ENCODE measurements around the gene C9orf50.

Gene C9orf50

DNA sequence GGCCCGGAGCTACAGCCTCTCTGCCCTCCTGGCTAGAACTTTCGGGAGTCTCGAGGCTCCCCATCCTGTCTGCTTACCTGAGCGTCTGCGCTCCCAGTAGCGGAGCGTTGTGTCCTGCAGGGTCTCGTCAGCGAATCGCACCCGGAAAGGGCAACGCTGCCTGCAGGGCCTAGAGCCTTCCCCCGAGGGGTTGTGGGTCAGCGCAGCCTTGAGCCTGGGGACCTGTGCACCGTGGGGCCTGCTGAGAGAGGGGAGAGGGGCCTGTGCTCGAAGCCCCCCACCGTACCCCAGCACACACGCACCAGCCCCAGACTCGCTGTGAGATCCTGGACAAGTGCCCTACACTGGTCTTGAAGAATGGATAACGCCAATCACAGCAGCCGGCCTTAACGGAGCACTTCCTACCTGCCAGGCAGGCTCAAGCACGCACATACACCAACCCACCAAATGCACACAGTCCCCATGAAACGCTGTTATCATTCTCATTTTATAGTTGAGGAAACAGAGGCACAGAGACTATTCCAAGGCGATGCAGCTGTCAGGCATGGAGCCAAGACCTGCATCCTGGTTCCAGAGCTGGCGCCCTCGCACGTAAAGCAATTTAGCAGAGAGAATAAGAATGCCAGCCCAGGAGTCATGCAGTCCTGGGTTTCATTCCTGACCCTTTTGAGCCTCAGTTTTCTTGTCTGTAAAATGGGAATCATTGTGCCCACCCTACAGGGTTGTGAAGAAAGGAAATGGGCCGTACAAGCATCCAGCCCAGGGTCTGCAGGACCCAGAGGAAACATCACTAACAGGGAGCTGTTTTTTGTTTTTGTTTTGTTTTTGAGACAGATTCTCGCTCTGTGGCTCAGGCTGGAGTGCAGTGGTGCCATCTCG, 5.3 kb downstream of the C9orf50 start:
- Mint-ChIP-seq H3K27ac (no peak overlapping the region), H3K36me3 (no peaks in the 10 kb centered on the region), H3K4me3 (no peak overlapping the region), H3K9me3 (no peaks in the 10 kb centered on the region), H3K27me3 (peaks cover 10% of the 10 kb centered on the region), H3K4me1 (peaks cover 5% of the 10 kb centered on the region)
- DNase-seq (ENCODE audit: low spot score in 2 of 2) = no peak
- no peak for ATAC-seq (ENCODE audit: low read depth)

DNA sequence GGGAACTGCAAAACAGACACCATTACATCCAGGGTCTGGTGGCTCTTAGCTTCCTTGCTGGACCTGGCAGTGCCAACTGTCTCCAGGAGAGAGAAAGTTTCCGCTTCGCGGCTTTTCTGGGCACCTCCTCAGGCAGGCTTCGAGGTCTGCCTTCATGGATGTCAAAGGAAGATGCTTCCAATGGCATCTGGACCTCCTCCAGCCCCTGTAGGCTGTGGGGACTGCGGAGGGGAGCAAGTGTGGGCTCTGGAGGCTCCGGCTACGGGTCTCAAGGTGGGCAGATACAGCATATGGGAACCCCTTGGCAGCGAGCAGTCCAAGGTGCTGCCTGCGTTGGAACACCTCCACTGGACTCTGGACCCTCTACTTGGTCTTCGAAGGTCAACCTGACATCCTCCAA, 6.0 kb downstream of the C9orf50 start:
- H3K27ac Mint-ChIP-seq = no peak overlapping the region
- no peak overlapping the region for H3K4me3 Mint-ChIP-seq
- no peaks in the 10 kb centered on the region for H3K36me3 Mint-ChIP-seq
- no peak for ATAC-seq (ENCODE audit: low read depth)
- H3K27me3 Mint-ChIP-seq = peaks cover 10% of the 10 kb centered on the region
- peaks cover 6% of the 10 kb centered on the region for H3K4me1 Mint-ChIP-seq
- DNase-seq (ENCODE audit: low spot score in 2 of 2) = no peak
- H3K9me3 Mint-ChIP-seq = no peaks in the 10 kb centered on the region

DNA sequence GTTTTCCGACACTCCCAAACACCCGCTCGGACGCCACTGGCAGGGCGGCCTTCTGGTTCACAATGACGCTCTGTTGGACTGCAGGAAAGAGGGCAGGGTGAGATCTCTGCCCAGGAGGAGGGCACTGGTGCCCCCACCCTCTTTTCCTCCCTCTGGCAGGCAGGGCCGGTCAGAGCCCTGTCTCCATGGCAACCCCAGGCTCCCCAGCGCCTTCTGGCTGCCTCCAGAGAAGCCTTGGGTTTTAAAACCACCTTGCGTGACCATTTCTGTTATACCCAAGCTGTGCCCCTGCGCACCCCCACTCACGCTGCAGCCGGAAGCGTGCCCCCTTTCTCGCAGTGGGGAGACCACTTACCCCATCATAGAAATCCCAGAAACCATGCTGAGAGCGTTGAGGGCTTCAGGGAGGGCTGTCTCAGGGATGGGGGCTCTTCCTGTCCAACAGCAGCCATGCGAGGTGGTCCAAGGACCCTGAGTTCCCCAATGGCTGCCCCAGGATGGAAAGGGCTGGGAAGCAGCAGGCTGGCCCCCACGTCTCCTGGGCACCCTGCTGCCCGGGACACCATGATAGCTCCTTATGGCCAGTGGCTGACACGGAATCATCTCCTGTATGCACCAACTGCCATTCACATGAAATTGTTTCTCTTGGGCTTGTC, 7.3 kb downstream of the C9orf50 start:
- Mint-ChIP-seq H3K27ac (no peak overlapping the region), H3K4me1 (peaks cover 11% of the 10 kb centered on the region), H3K36me3 (no peaks in the 10 kb centered on the region), H3K4me3 (no peak overlapping the region), H3K27me3 (peaks cover 3% of the 10 kb centered on the region), H3K9me3 (no peaks in the 10 kb centered on the region)
- DNase-seq (ENCODE audit: low spot score in 2 of 2) (no peak), ATAC-seq (ENCODE audit: low read depth) (no peak)

DNA sequence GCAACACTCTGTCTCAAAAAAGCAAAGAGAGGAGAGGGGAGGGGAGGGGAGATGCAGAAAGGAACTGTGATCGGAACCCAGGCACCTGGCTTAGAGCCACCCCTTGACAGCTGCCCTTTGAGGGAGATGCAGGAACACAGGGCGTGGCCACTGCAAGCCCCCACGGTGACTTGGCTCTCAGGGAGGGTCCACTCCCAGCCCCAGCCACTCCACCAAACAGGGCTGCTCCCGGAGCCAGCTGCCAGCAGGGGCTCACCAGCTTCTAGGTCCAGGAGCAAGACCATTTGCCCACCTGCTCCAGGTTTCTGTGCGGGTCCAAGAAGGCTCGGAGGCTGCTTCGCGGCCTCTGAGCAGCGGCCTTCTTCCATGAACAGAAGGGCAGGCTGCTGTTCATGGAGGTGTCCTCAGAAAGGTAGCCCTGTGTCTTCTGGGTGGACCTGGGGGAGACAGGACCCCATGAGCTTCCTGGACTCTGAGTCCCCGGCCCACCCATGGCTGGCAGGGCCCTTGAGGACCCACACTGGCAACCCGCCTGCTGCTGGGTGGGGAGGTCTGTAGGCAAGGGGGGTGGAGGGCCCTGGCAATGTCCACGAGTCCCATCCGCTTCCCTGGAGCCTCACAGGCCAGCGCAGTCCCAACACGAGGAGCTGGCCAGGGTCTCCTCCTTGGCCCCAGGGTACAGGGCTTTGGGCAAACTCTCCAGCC, 7.9 kb downstream of the C9orf50 start:
- DNase-seq (ENCODE audit: low spot score in 2 of 2) = no peak
- Mint-ChIP-seq H3K36me3 (no peaks in the 10 kb centered on the region), H3K27ac (no peak overlapping the region), H3K27me3 (no peaks in the 10 kb centered on the region), H3K4me1 (peaks cover 12% of the 10 kb centered on the region), H3K4me3 (no peak overlapping the region), H3K9me3 (no peaks in the 10 kb centered on the region)
- ATAC-seq (ENCODE audit: low read depth) = no peak

DNA sequence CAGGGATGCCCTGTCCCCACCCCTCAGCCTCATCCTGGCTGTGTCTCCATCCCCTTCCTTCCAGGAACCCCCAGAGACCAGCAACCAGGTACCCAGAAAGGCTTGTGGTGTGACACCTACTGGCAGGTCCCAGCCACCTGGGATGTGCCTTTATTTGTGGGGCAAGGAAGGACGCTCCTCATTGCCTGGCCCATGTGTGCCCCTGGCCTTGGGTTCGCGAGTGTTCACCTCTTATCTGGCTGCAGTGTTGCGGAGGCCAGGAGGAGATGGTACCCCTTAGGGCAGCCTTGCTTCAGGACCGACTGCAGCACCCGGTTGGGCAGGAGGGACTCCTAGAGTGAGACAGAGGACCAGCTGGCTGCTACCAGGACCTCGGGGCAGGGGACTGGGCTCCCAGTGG, 8.8 kb downstream of the C9orf50 start:
- no peak overlapping the region for H3K27ac Mint-ChIP-seq
- H3K4me1 Mint-ChIP-seq = peaks cover 18% of the 10 kb centered on the region
- no peak overlapping the region for H3K4me3 Mint-ChIP-seq
- H3K9me3 Mint-ChIP-seq = no peaks in the 10 kb centered on the region
- ATAC-seq (ENCODE audit: low read depth) (no peak), DNase-seq (ENCODE audit: low spot score in 2 of 2) (no peak)
- no peaks in the 10 kb centered on the region for H3K36me3 Mint-ChIP-seq
- no peaks in the 10 kb centered on the region for H3K27me3 Mint-ChIP-seq

DNA sequence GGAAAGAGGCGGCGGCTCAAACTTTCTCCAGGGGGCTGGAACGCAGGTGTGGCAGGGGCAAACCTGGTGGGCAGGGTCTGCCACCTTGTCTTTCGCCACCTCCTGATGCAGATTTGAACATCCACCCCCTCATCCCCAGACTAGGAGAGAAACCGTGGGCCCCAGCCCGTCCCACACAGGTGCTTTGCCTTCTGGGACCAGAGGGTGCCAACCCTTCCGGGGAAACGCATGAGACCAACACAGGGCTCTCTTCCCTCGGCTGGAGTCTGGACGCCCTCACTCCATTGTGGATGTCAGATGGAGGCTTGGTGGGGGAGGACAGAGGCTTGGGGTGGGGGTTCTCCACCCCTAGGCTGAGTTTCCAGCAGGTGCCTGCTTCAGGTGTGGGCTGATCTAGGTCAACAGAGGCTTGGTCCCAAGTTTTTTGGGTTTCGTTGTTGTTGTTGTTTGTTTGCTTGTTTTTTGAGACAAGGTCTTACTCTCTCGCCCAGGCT, 9.5 kb downstream of the C9orf50 start:
- Mint-ChIP-seq H3K36me3 (no peaks in the 10 kb centered on the region), H3K9me3 (no peaks in the 10 kb centered on the region), H3K27me3 (no peaks in the 10 kb centered on the region), H3K27ac (no peak overlapping the region), H3K4me3 (peak overlapping the region; percentile 83), H3K4me1 (peaks cover 19% of the 10 kb centered on the region)
- ATAC-seq (ENCODE audit: low read depth) = no peak
- no peak for DNase-seq (ENCODE audit: low spot score in 2 of 2)

DNA sequence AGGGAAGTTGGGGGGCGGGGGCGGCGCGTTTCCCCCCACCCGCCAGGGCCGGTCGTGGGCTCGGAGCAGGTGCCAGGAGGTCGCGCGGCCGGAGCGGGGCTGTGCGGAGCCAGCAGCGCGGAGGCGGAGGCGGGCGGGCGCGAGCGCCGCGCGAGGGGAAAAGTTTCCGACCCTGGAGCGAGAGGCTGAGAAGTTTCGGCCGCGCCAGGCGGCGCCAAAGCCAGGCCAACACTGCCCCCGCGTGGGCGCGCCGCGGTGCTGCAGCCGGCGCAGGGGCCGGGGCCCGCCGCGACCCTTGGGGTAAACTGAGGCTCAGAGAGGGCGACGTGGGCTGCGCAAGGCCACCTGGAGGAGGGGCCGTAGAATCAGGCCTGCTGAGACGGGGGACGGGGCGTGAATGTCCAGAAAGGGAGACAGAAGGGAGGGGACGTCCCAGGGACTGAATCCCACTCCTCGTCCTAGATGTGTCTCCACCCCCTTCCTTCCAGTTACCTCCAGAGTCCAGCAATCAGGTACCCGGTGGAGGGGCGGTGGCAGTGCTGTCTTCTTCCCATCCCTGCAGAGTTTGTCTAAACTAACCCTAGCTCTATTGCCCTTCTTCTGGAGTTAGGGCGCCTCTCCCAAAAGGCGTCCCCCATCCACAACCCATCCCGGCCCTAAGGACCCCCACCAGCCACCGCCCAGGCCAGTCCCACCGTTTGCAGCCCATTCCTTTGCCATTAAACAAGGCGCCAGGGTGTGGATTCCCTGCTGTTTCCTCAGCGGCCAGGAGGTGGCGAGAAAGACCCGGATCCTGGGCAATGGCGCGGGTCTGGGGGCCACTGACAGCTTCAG, 10.2 kb downstream of the C9orf50 start:
- Mint-ChIP-seq H3K36me3 (no peaks in the 10 kb centered on the region), H3K27ac (no peak overlapping the region), H3K4me1 (peaks cover 19% of the 10 kb centered on the region), H3K4me3 (peak overlapping the region; percentile 83), H3K9me3 (no peaks in the 10 kb centered on the region), H3K27me3 (no peaks in the 10 kb centered on the region)
- peak; percentile 73 for ATAC-seq (ENCODE audit: low read depth)
- peak; percentile 62 to 77 for DNase-seq (ENCODE audit: low spot score in 2 of 2)

DNA sequence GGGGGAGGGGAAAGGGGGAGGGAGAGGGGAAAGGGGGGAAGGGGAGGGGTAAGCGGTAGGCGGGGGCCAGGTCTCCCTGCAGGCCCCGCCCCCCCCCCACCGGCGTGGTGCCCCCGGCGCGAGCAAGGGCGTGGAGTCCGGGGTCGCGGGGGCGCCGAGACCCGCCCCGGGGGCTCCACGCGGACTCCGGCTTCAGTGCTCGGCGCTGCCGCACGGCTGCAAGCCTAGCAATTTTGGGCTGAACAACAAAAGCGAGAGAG, 10.8 kb downstream of the C9orf50 start:
- DNase-seq (ENCODE audit: low spot score in 2 of 2) (no peak), ATAC-seq (ENCODE audit: low read depth) (no peak)
- H3K36me3 Mint-ChIP-seq = no peaks in the 10 kb centered on the region
- H3K4me1 Mint-ChIP-seq = peaks cover 19% of the 10 kb centered on the region
- peak overlapping the region; percentile 83 for H3K4me3 Mint-ChIP-seq
- no peaks in the 10 kb centered on the region for H3K27me3 Mint-ChIP-seq
- no peaks in the 10 kb centered on the region for H3K9me3 Mint-ChIP-seq
- H3K27ac Mint-ChIP-seq = peak overlapping the region; percentile 31

DNA sequence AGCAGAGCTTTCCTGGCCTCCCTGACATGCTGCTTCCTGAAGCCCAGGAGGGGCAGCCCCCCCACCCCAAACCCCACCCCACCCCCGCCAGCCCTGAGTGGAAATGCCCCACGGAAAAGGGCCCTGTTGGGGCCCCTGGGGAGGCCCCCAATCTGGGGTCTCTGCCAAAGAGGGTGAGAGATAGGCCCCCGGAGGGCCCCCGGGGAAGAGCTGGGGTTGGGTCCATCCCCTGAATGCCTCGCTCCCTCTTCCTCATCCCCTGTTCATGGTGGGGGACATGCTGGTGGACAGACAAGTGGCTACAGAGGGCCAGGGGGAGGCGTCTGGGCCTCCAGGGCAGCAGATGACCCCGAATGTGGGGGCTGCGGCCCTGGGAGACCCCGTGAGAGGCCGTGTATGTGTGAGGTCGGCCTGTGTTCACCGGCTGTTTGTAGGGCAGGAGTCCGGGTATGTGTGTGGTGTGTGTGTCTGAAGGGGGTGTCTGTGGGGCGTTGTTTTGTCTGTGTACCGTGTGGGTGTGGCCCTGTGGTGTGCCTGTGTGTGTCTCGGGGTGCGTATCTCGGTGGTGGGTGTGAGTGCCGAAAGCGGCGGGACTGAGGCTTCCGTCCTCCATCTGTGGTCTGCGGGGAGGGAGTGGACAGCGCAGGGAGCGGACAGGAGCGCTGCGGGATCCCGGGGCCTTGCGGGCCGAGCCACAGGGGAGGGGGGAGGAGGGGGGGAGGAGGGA, 11.3 kb downstream of the C9orf50 start:
- Mint-ChIP-seq H3K27ac (peak overlapping the region; percentile 31), H3K4me1 (peaks cover 21% of the 10 kb centered on the region), H3K36me3 (no peaks in the 10 kb centered on the region), H3K4me3 (peak overlapping the region; percentile 96), H3K27me3 (no peaks in the 10 kb centered on the region), H3K9me3 (no peaks in the 10 kb centered on the region)
- DNase-seq (ENCODE audit: low spot score in 2 of 2) (peak in 1 of 2 donors; percentile 45), ATAC-seq (ENCODE audit: low read depth) (peak; percentile 47)

DNA sequence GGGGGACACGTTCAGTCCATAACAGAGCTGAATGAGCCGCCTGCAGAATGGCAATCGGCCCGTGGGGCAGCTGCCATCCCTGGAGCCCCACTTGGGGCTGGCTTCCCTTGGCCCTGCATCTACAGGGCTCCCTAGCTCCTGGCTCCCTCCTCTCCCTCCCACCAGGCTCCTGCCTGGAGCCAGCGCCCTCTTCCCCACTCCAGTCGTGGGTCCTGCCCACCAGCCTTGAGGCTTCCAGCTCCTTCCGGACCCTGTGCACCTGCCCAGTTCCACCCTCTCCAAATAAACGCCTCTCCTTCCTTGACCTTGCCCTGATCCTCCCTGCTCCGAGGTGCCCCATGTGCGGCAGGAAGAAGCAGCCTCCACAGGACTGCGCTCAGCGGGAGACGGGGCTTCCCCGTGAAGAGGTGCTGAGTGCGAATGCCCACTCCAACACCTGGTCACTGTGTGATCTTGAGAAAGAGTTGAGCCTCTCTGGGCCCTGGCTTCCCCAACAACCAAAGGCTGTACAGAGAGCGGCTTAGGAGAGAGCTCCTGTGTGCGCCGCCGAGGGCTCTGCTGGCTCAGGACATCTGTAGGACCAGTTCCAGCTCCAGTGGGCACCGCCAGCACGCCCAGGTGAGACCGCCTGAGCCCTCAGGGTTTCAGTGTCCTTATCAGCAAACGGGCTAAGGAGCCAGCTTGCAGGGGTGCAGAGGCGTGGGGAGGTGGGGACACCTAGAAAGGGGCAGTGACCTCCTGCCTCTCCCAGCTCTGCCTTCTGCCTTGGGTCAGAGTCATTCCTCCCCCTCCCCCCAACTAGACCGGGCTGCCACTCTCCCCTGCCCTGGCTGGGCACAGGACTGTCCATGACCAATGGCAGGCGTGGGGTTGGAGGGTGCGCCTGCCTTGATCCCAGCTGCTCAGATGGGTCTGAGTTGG, 12.1 kb downstream of the C9orf50 start:
- Mint-ChIP-seq H3K4me1 (peaks cover 22% of the 10 kb centered on the region), H3K36me3 (no peaks in the 10 kb centered on the region), H3K27ac (no peak overlapping the region), H3K9me3 (no peaks in the 10 kb centered on the region), H3K4me3 (peak overlapping the region; percentile 67), H3K27me3 (no peaks in the 10 kb centered on the region)
- DNase-seq (ENCODE audit: low spot score in 2 of 2) (no peak), ATAC-seq (ENCODE audit: low read depth) (no peak)

DNA sequence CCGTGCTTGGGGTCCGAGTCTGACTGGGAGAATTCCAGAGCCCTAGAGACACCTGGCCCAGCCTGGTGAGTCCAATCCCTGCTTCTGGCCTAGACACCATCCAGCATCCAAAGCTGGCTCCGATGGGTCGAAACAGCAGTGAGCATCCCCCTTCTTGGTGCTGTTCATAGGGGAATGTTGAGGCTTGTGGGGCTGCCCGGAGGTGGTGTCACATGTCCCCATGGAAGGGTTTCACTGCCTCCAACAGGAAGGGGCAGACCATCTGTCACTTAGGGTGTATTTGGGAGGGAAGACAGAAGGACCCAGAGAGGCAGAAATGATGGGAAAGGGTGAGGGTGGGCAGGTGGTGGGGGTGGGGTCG, 13.9 kb downstream of the C9orf50 start:
- ATAC-seq (ENCODE audit: low read depth) (no peak), DNase-seq (ENCODE audit: low spot score in 2 of 2) (no peak)
- Mint-ChIP-seq H3K27ac (no peak overlapping the region), H3K27me3 (peaks cover 6% of the 10 kb centered on the region), H3K4me1 (peaks cover 27% of the 10 kb centered on the region), H3K36me3 (no peaks in the 10 kb centered on the region), H3K4me3 (no peak overlapping the region), H3K9me3 (no peaks in the 10 kb centered on the region)

DNA sequence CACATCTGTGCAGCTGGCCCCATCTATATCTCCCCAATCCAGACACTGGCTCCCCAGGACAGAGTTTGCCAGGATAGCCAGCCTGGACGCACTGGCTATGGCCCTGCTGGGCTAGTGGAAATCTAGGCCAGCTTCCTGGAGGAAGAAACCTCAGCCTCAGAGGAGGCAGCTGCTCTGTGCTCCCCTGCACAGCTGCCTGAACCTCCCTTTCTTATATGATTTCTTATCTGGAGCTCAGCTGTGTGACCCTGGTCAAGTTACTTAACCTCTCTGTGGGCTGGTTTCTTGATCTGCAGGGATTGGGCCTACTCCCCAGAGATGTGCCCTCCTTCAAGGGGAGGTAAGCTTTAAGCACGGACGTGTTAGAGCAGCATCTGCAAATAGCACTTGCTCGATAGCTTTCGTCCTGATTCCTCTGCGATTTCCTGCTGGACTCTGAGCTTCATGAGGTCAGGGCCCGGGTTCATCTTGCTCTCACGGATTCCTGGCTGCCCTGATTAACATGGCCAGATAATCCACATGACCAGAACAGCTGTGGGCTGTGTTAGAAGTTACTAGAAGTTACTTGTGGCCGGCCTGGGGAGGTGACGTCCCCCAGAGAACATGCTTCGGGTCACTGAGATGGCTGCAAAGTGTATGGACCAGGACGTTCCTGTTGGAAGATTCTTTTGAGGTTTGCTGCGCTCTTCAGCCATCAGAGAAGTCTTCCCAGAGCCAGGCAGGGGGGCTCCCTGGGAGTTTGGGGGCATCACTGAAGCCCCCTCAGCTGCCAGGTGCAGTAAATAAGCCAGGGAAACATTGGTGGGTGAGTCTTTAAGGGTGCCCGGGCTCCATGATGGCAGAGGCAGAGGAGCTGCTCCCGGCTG, 14.5 kb downstream of the C9orf50 start:
- ATAC-seq (ENCODE audit: low read depth) (no peak), DNase-seq (ENCODE audit: low spot score in 2 of 2) (no peak)
- Mint-ChIP-seq H3K27me3 (peaks cover 7% of the 10 kb centered on the region), H3K9me3 (no peaks in the 10 kb centered on the region), H3K4me3 (no peak overlapping the region), H3K4me1 (peaks cover 27% of the 10 kb centered on the region), H3K27ac (no peak overlapping the region), H3K36me3 (no peaks in the 10 kb centered on the region)
